Measurements from ENCODE around the gene GNB2. TPM values are rescaled to one million over a fixed set of nuclear protein-coding genes. Genes with fewer than 3 reads are reported as not detected.
"Not testable (repeated sequence)": the region's sequence is repeated elsewhere in the genome, so short reads cannot be mapped to it uniquely, and the experiment has no call there.

GNB2 gene
- total RNA-seq, 4 donors from 2014 or later = 150 to 229 (median 218) TPM

- 92% methylated on average over 5 of the region's 5 CpGs for WGBS
Observed at GRCh38 chr7:100665168-100665726, 8.3 kb upstream of the GNB2 start.

GRCh38 chr7:100667331-100668068 is 6.0 kb upstream of the GNB2 start:
- Histone ChIP-seq H3K4me3 (no peak overlapping the region), H3K4me1 (peaks cover 0 to 5% (median 0%) of the 10 kb centered on the region in 4 donors), H3K27ac (replicated peaks in 1 of 4) (peak overlapping the region in 2 of 4 donors; percentile 8 to 16), H3K36me3 (no peaks in the 10 kb centered on the region), H3K27me3 (no peaks in the 10 kb centered on the region), H3K9me3 (no peaks in the 10 kb centered on the region)
- 78% methylated on average over 16 of the region's 16 CpGs for WGBS
- intact Hi-C loops (cut with DNase I) = no loop called here
- no peak for DNase-seq (ENCODE audit: extremely low spot score)
- TF ChIP-seq POLR2A (IDR thresholded peaks at IDR 0.05; ENCODE audit: low read depth) (no peak), POLR2AphosphoS5 (IDR thresholded peaks at IDR 0.05) (no peak), EP300 (IDR thresholded peaks at IDR 0.05) (no peak), CTCF (IDR thresholded peaks at IDR 0.05) (no peak)

More at GRCh38 chr7:100665168-100665726, 8.3 kb upstream of the GNB2 start:
- TF ChIP-seq POLR2A (IDR thresholded peaks at IDR 0.05; ENCODE audit: low read depth) = no peak
- TF ChIP-seq CTCF (IDR thresholded peaks at IDR 0.05) = no peak
- TF ChIP-seq POLR2AphosphoS5 (IDR thresholded peaks at IDR 0.05) = no peak
- no peak for TF ChIP-seq EP300 (IDR thresholded peaks at IDR 0.05)
- H3K36me3 ChIP-seq = no peaks in the 10 kb centered on the region
- DNase-seq (ENCODE audit: extremely low spot score) = no peak
- intact Hi-C loops (cut with DNase I) = no loop called here
- H3K4me1 ChIP-seq = peaks cover 0 to 5% (median 0%) of the 10 kb centered on the region in 4 donors
- no peaks in the 10 kb centered on the region for H3K9me3 ChIP-seq
- H3K27me3 ChIP-seq = peaks cover 0 to 8% (median 0%) of the 10 kb centered on the region in 4 donors
- H3K27ac ChIP-seq (replicated peaks in 1 of 4) = no peak overlapping the region
- no peak overlapping the region for H3K4me3 ChIP-seq

GRCh38 chr7:100668069-100668449 is 5.5 kb upstream of the GNB2 start:
- no peaks in the 10 kb centered on the region for H3K36me3 ChIP-seq
- TF ChIP-seq EP300 (IDR thresholded peaks at IDR 0.05) = no peak
- peak overlapping the region in 2 of 4 donors; percentile 8 to 16 for H3K27ac ChIP-seq (replicated peaks in 1 of 4)
- H3K4me3 ChIP-seq = no peak overlapping the region
- no peak for DNase-seq (ENCODE audit: extremely low spot score)
- intact Hi-C loops (cut with DNase I) = no loop called here
- H3K27me3 ChIP-seq = no peaks in the 10 kb centered on the region
- H3K9me3 ChIP-seq = no peaks in the 10 kb centered on the region
- H3K4me1 ChIP-seq = peaks cover 3 to 10% (median 5%) of the 10 kb centered on the region in 4 donors
- 75% methylated on average over 2 of the region's 2 CpGs for WGBS

- H3K27ac ChIP-seq (replicated peaks in 1 of 4); H3K36me3 ChIP-seq; H3K4me3 ChIP-seq; intact Hi-C loops (cut with DNase I); DNase-seq (ENCODE audit: extremely low spot score); H3K9me3 ChIP-seq; H3K27me3 ChIP-seq: not testable (repeated sequence)
- whole genome bisulfite sequencing = 93% methylated on average over 12 of the region's 12 CpGs
- H3K4me1 ChIP-seq = peaks cover 4 to 11% (median 6%) of the 10 kb centered on the region in 4 donors
Observed at GRCh38 chr7:100669106-100669505, 4.4 kb upstream of the GNB2 start.

- no peak overlapping the region for H3K27ac ChIP-seq (replicated peaks in 1 of 4)
- intact Hi-C loops (cut with DNase I) = loop anchor here (5.0 kb wide), 1 partner anchor 58 kb away; the partner anchor contains the start of gene MOSPD3
- H3K27me3 ChIP-seq = no peaks in the 10 kb centered on the region
- no peak for DNase-seq (ENCODE audit: extremely low spot score)
- H3K4me1 ChIP-seq = peaks cover 4 to 11% (median 6%) of the 10 kb centered on the region in 4 donors
- H3K4me3 ChIP-seq = no peak overlapping the region
- WGBS = 70% methylated on average over 8 of the region's 8 CpGs
- TF ChIP-seq EP300 (IDR thresholded peaks at IDR 0.05) (no peak), POLR2AphosphoS5 (IDR thresholded peaks at IDR 0.05) (no peak), POLR2A (IDR thresholded peaks at IDR 0.05; ENCODE audit: low read depth) (no peak), CTCF (IDR thresholded peaks at IDR 0.05) (no peak)
- H3K36me3 ChIP-seq = no peaks in the 10 kb centered on the region
- no peaks in the 10 kb centered on the region for H3K9me3 ChIP-seq
Observed at GRCh38 chr7:100670074-100670473, 3.5 kb upstream of the GNB2 start.
